ENCODE results near the gene HYI. TPM values are rescaled to one million over a fixed set of nuclear protein-coding genes. Genes with fewer than 3 reads are reported as not detected.

The HYI gene
- total and polyA plus RNA-seq, 2 of the 8 experiments (the other 6 are each of a cell fraction or from before 2014, with no cell fraction given): 14.4 to 17.7 TPM

DNA sequence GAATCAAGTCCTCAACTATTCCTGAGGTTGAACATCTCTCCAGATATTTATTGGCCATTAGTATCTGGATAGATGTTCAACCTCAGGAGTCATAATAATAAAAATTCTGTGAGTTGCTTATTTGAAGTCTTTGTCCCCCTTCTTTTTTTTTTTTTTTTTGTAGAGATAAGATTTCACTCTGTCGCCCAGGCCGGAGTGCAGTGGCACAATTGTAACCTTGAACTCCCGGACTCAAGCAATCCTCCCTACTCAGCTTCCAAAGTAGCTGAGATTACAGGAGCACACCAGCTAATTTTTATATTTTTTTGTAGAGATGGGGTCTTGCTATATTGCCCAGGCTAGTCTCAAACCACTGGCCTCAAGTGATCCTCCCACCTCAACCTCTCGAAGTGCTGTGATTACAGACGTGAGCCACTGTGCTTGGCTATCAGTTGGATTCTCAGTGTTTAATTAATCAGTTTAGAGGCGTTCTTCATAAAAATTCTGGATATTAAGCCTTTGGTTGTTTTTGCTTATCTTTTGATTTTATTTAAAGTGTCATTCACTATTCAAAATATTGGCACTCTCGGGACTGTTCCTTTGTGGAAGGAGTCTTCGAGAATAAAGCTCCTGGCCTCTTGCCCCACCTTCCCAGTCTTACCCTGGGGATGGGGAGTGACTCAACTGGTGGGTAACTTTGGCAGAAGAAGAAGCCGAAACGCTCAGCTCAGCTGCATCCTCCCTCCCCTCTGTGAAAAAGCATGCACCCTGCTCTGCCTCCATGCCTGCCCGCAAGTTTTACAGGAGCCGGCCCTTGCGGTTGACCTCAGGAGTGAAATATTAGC lies 11.2 kb upstream of the HYI start (continued):
- TF ChIP-seq SP1 (IDR thresholded peaks at IDR 0.05; ENCODE audit: low read depth, low read length): no peak
- no peak for TF ChIP-seq PHF8 (conservative IDR thresholded peaks at IDR 0.05; ENCODE audit: low read depth, low read length)
- TF ChIP-seq, protein P1, sequence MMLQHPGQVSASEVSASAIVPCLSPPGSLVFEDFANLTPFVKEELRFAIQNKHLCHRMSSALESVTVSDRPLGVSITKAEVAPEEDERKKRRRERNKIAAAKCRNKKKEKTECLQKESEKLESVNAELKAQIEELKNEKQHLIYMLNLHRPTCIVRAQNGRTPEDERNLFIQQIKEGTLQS (IDR thresholded peaks at IDR 0.05; ENCODE audit: insufficient read depth, low read depth, low read length): no peak
- no peak for TF ChIP-seq POLR2AphosphoS5 (IDR thresholded peaks at IDR 0.05; ENCODE audit: low read depth, low read length)
